Measurements from ENCODE around the gene PLA2G4E. TPM values are rescaled to one million over a fixed set of nuclear protein-coding genes. Genes with fewer than 3 reads are reported as not detected.

Gene PLA2G4E
- polyA plus RNA-seq, 1 donor (not counting 4 experiments of a cell fraction or from before 2014, with no cell fraction given): 3.5 TPM

DNA sequence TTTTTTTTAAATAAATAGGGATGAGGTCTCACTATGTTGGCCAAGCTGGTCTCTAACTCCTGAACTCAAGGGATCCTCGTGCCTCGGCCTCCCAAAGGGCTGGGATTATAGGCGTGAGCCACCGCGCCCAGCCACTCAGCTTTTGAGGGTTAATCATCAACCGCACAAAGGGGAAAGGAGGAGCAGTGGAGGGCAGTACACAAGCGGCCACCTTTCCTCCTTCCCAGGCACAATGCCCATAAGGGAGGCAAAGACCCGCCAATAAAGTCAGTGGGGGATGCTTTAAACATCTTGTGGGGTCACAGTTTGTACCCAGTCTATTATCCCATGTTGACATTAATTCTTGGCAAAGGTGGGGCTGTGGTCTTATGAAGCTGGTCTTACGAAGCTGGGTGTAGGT lies 80.9 kb downstream of the PLA2G4E start:
- Histone ChIP-seq H3K4me3 (ENCODE audit: control insufficient read depth in 2 of 3, extremely low read depth in 1 of 3, insufficient read depth in 2 of 3, low read depth in 1 of 3, low read length in 3 of 3) (no peak overlapping the region), H3K36me3 (ENCODE audit: control insufficient read depth in 2 of 2, extremely low read depth in 1 of 2, insufficient read depth in 2 of 2, low read length in 2 of 2) (peaks cover 16 to 39% of the 10 kb centered on the region in 2 experiments), H3K27ac (ENCODE audit: control insufficient read depth, insufficient read depth, low read length) (peak overlapping the region; percentile 62), H4K20me1 (ENCODE audit: control insufficient read depth, extremely low read depth, insufficient read depth, low read length) (no peaks in the 10 kb centered on the region), H3K4me2 (ENCODE audit: control insufficient read depth, extremely low read depth, insufficient read depth, low read depth, low read length) (peak overlapping the region; percentile 64), H3K27me3 (ENCODE audit: control insufficient read depth, extremely low read depth, insufficient read depth, low read length) (no peaks in the 10 kb centered on the region), H3K4me1 (ENCODE audit: control insufficient read depth, extremely low read depth, insufficient read depth, low read length) (peaks cover 65% of the 10 kb centered on the region), H2AFZ (ENCODE audit: control insufficient read depth, low read length) (no peak overlapping the region), H3K9me3 (ENCODE audit: control insufficient read depth, low read depth, low read length) (no peaks in the 10 kb centered on the region), H3K79me2 (ENCODE audit: control insufficient read depth, insufficient read depth, low read length) (peaks cover 46% of the 10 kb centered on the region), H3K9me1 (ENCODE audit: control insufficient read depth, extremely low read depth, insufficient read depth, low read length) (no peaks in the 10 kb centered on the region), H3K9ac (ENCODE audit: control insufficient read depth, extremely low read depth, insufficient read depth, low read length) (no peak overlapping the region)
- TF ChIP-seq, protein P1, sequence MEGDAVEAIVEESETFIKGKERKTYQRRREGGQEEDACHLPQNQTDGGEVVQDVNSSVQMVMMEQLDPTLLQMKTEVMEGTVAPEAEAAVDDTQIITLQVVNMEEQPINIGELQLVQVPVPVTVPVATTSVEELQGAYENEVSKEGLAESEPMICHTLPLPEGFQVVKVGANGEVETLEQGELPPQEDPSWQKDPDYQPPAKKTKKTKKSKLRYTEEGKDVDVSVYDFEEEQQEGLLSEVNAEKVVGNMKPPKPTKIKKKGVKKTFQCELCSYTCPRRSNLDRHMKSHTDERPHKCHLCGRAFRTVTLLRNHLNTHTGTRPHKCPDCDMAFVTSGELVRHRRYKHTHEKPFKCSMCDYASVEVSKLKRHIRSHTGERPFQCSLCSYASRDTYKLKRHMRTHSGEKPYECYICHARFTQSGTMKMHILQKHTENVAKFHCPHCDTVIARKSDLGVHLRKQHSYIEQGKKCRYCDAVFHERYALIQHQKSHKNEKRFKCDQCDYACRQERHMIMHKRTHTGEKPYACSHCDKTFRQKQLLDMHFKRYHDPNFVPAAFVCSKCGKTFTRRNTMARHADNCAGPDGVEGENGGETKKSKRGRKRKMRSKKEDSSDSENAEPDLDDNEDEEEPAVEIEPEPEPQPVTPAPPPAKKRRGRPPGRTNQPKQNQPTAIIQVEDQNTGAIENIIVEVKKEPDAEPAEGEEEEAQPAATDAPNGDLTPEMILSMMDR (optimal IDR thresholded peaks at IDR 0.05 in 1 of 3, IDR thresholded peaks at IDR 0.05 in 1 of 3, conservative IDR thresholded peaks at IDR 0.05 in 1 of 3; ENCODE audit: extremely low read depth in 1 of 3, insufficient read depth in 2 of 3, low read length in 3 of 3): no peak
- TF ChIP-seq EZH2 (IDR thresholded peaks at IDR 0.05; ENCODE audit: low read length): no peak
- DNase-seq (ENCODE audit: low read depth, low spot score) (no peak), FAIRE-seq (no peak)
- dilution Hi-C loops (cut with MboI; ENCODE audit: extremely low pct_ligation_motif_present, low sequenced_read_pairs): no loop called here

DNA sequence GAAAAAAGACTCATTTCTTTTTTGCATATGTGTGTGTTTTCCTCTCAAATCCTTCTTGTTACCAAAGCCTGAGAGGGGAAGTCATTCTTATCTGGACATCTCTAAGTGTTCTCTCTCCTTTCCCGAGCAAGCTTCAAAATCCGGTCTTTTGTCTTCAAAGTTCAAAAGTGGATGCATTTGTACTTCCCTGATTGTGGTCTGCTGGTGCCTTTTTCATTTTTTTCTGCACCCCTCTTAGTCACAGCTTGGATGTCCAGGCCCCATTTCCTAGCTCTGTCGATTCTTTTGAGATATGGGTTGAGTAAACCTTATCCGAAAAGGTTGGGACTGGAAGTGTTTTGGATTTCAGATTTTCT lies 83.3 kb downstream of the PLA2G4E start:
- Histone ChIP-seq H4K20me1 (ENCODE audit: control insufficient read depth, extremely low read depth, insufficient read depth, low read length) (no peaks in the 10 kb centered on the region), H3K4me1 (ENCODE audit: control insufficient read depth, extremely low read depth, insufficient read depth, low read length) (peaks cover 64% of the 10 kb centered on the region), H3K9ac (ENCODE audit: control insufficient read depth, extremely low read depth, insufficient read depth, low read length) (no peak overlapping the region), H3K36me3 (ENCODE audit: control insufficient read depth in 2 of 2, extremely low read depth in 1 of 2, insufficient read depth in 2 of 2, low read length in 2 of 2) (peaks cover 16 to 38% of the 10 kb centered on the region in 2 experiments), H3K4me3 (ENCODE audit: control insufficient read depth in 2 of 3, extremely low read depth in 1 of 3, insufficient read depth in 2 of 3, low read depth in 1 of 3, low read length in 3 of 3) (no peak overlapping the region), H3K4me2 (ENCODE audit: control insufficient read depth, extremely low read depth, insufficient read depth, low read depth, low read length) (no peak overlapping the region), H3K79me2 (ENCODE audit: control insufficient read depth, insufficient read depth, low read length) (peaks cover 48% of the 10 kb centered on the region), H3K9me3 (ENCODE audit: control insufficient read depth, low read depth, low read length) (no peaks in the 10 kb centered on the region), H3K27ac (ENCODE audit: control insufficient read depth, insufficient read depth, low read length) (no peak overlapping the region), H3K27me3 (ENCODE audit: control insufficient read depth, extremely low read depth, insufficient read depth, low read length) (no peaks in the 10 kb centered on the region), H2AFZ (ENCODE audit: control insufficient read depth, low read length) (no peak overlapping the region), H3K9me1 (ENCODE audit: control insufficient read depth, extremely low read depth, insufficient read depth, low read length) (no peaks in the 10 kb centered on the region)
- FAIRE-seq (no peak), DNase-seq (ENCODE audit: low read depth, low spot score) (no peak)
- dilution Hi-C loops (cut with MboI; ENCODE audit: extremely low pct_ligation_motif_present, low sequenced_read_pairs): no loop called here
- TF ChIP-seq, protein P1 (optimal IDR thresholded peaks at IDR 0.05 in 1 of 3, IDR thresholded peaks at IDR 0.05 in 1 of 3, conservative IDR thresholded peaks at IDR 0.05 in 1 of 3; ENCODE audit: extremely low read depth in 1 of 3, insufficient read depth in 2 of 3, low read length in 3 of 3): no peak
- TF ChIP-seq EZH2 (IDR thresholded peaks at IDR 0.05; ENCODE audit: low read length): no peak

Measured in keratinocyte (primary cell).